HG03025 (cell line): ENCODE results near the gene C11orf86.
"Not testable (repeated sequence)": the region's sequence is repeated elsewhere in the genome, so short reads cannot be mapped to it uniquely, and the experiment has no call there.

Experiments
- ATAC-seq: cut with Tn5 transposase; IDR thresholded peaks from one replicate; pipeline ENCODE4 v1.9.1; 2021; ENCODE audit warnings: mild to moderate bottlenecking, moderate library complexity; ENCODE audit not compliant: unreplicated experiment, low FRiP score

The C11orf86 gene

DNA sequence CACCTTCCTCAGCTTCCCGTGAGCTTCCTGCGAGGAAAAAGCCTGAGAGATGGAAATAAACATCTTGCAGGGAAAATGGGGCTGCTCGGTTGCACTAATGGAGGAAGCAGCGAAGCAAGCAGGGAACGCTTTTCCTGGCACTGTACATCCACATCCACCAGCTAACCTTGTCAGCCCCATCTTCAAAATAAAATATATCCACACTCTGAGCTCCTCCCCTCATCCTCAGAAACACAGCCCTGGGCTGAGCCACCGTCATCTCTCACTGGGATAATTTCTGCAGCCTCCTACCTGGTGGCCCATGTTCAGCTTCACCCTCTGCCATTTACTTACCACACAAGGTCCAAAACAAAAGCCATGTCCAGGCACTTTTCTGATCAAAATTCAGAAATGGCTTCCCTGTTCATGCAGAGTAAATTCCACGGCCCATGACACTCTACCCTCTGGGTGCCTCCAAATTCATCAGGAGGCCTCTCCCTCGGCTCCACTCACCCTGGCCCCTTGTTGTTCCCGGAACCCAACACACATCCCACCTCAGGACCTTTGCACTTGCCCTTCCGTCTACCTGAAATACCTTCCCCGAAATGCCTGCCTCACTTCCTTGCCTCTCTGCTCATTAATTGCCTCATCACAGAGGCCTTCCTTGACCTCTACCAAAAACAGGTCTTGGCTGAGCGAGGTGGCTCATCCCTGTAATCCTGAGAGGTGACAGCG is 13.0 kb downstream of the C11orf86 start:
- no peak for ATAC-seq

GRCh38 chr11:66988741-66989140 is 13.6 kb downstream of the C11orf86 start:
- ATAC-seq: not testable (repeated sequence)

- ATAC-seq: not testable (repeated sequence)
Observed at GRCh38 chr11:66989360-66989759, 14.3 kb downstream of the C11orf86 start.

- no peak for ATAC-seq
Observed at GRCh38 chr11:66992041-66992440, 16.9 kb downstream of the C11orf86 start.

- ATAC-seq: no peak
Observed at GRCh38 chr11:66996609-66997273, 21.6 kb downstream of the C11orf86 start.

- ATAC-seq: no peak
Observed at GRCh38 chr11:66999555-66999954, 24.5 kb downstream of the C11orf86 start.

DNA sequence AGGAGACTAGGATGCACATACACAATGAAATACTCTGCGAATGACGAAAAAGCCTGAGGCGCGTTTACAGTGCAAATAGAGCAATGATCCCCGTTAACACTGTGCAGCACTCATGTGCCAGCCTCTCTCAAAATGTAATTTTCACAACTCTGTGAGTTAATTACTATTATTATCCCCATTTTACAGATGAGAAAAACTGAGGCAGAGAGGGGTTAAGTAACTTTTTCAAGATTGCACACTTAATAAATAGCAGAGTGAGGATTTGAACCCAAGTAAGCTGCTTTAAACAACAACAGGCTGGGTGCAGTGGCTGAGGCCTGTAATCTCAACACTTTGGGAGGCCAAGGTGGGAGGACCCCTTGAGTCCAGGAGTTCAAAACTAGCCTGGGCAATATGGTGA is 26.2 kb downstream of the C11orf86 start:
- no peak for ATAC-seq

DNA sequence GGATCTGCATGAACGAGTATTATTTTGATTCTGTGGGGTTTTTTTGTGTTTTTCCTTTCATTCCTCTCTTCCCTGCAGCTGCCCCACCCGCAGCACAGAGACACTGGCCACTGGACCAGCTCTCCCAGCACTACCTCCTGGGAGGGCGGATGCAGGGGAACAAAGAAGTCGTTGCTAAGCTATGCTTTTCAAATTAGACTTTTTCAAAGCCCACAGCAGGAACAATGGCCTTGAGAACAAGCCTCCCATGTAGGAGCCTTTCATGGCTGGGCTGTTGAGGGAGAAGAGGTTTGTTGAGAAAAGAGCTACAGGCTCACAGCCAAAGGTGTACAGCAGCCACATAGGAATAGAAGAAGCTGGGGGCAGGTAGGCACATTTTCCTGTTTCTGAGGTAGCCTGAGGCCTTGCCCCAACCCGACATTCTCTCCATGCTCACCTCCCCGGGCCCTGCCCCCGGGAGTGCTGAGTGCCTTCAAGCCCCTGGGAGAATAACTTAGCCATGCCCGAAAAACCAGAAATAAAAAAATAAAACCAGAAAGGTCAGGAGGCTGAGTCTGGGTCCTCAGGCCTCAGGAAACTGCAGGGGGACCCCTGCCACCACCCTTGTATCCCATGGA is 27.3 kb downstream of the C11orf86 start:
- ATAC-seq: no peak

- ATAC-seq: no peak
Observed at GRCh38 chr11:67002921-67003411, 27.9 kb downstream of the C11orf86 start.

- ATAC-seq: not testable (repeated sequence)
Observed at GRCh38 chr11:67005200-67005599, 30.1 kb downstream of the C11orf86 start.

- ATAC-seq: no peak
Observed at GRCh38 chr11:67006029-67006884, 31.2 kb downstream of the C11orf86 start.

DNA sequence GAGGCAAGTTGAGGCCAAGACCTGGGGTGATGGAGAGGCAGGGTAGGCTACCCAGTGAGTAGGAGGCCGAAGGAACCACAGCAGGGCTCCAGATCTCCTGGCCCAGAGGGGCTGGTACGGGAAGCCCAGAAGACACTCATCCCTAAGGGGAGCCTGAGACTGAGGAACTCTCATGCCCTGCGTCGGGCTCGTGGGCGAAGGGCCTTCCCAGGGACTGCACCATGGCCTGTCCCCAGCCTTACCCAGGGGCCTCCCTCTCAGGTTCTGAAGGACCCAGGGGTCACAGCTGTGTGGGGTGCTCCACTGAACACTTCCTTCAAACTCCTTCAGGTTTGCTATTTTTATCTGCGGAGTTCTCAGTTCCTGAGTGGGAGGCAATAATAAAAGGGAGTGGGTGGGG is 32.0 kb downstream of the C11orf86 start:
- no peak for ATAC-seq

DNA sequence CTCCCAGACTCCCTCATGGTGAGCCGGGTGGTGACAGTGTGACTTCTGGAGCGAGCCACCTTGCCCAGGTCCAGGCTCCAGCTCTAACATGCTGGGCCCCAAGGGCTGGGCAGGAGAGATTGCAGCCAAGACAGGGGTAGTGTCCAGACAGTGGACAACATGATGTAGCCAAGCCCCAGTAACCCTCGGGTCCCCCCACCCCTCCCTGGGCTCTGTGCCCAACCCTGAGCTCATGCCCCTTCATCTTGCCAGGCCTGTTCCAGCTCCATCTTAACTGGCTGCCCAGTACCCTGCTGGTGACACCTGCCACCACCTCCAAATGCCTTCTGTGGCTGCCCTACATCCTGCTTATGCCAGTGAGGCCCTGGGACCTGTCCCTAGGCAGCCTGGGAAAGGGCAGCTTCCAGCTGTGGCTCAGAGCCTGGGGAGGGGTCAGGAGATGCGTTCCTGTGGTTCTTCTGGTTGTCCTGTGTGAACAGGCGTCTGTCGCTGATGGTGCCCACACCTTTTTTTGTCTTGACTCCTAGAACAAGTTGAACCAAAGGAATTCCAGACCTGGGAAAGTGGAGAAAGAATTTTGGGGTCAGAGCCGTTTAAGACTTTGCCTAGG is 35.3 kb downstream of the C11orf86 start:
- ATAC-seq: no peak

GRCh38 chr11:67013511-67014045 is 38.5 kb downstream of the C11orf86 start:
- ATAC-seq: no peak

DNA sequence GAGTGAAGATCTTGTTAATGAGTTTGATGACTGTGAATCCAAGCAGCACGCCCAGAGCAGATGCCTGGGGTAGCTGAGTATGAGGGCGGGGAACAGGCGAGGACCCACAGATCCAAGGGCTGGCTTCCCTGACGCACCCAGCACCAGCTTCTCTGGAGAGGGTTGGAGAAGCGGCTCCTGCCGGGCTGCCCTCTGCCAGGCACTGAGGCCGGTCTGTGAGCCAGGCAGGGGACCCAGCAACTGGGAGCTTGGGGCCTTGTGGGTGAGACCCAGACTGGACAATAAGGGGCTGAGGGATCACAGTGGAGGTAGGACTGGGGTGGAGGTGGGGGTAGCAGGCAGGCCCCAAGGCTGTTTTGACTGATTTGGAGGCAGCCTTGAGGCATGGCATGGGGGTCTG is 39.2 kb downstream of the C11orf86 start:
- no peak for ATAC-seq

GRCh38 chr11:67015048-67015447 is 39.9 kb downstream of the C11orf86 start:
- no peak for ATAC-seq

DNA sequence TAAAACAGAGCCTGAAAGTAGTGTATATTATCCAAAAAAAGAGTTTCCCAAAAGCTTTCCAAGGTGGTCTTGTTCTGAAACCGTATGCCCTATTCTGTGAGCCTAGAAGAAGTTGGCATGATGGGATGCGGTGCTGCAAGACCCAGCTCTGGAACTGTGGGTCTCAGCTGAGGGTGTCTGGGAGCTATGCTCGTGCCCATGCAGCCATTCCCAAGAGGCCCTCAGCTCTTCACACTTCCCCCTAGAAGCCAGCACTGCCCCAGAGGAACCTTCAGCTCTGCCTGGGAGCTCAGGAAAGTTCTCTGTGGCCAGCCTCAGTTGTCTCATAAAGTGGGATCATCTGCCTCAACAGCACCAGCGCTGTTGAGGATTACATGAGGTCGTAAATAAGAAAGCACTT is 41.4 kb downstream of the C11orf86 start:
- ATAC-seq: no peak

DNA sequence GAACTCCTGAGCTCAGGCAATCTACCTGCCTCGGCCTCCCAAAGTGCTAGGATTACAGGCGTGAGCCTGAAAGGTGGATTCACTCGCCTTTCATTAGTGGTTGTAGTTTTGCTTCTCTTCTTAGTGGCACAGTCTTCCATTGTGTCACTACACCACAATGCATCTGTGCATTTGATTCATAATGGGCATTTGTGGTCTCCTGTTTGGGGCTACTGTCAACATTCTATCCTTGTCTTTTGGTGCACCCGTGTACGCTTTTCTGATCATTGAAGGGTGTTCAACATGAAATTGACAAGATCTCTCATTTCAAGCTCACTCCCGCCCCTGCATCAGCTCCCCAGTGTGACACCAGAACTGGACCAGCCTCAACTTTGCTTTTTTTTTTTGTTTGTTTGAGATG is 45.8 kb downstream of the C11orf86 start:
- no peak for ATAC-seq

GRCh38 chr11:67022341-67022933 is 47.3 kb downstream of the C11orf86 start:
- ATAC-seq: no peak
